SK-N-MC (cell line): ENCODE results near the gene GGTLC1.

Source experiments
- EZH2 ChIP-seq: fragments of 200-600 bp; sonication (generic); IDR thresholded peaks from one replicate; pipeline ENCODE4 v1.6.1; 2017; ENCODE audit warnings: antibody characterized with exemption
- FOXP2 ChIP-seq: optimal IDR thresholded peaks from 2 replicates; pipeline ENCODE3; 2011; ENCODE audit warnings: mild to moderate bottlenecking, moderate library complexity; ENCODE audit not compliant: insufficient read depth; ENCODE audit errors: extremely low read length, control extremely low read depth
- POLR2AphosphoS5 ChIP-seq: IDR thresholded peaks from 2 replicates; pipeline ENCODE4 v1.6.1; 2012; ENCODE audit warnings: mild to moderate bottlenecking, low read depth, low read length, borderline replicate concordance

DNA sequence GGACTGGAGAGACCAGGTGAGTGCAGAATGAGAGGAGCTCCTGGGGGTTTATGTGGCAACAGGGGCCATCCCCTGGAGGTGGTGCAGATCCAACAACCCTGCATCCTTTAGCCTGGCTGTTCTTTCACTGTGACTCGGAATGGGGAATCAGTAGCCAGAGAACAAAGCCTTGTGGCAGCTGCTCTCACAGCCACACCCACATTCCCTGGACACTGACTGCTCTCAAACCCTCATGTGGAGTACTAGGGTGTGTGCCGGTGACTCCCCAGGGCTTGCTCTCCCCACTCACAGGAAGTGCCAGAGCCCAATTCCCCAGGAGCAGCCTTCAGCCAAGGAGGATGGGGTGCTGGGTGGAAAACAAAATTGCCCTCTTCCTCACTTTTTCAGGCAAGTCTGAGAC, 30.2 kb upstream of the GGTLC1 start:
- TF ChIP-seq EZH2 (no peak), POLR2AphosphoS5 (no peak), FOXP2 (no peak)
